Measurements from ENCODE around the gene RASAL2.
"Not testable (repeated sequence)": the region's sequence is repeated elsewhere in the genome, so short reads cannot be mapped to it uniquely, and the experiment has no call there.

Gene RASAL2

DNA sequence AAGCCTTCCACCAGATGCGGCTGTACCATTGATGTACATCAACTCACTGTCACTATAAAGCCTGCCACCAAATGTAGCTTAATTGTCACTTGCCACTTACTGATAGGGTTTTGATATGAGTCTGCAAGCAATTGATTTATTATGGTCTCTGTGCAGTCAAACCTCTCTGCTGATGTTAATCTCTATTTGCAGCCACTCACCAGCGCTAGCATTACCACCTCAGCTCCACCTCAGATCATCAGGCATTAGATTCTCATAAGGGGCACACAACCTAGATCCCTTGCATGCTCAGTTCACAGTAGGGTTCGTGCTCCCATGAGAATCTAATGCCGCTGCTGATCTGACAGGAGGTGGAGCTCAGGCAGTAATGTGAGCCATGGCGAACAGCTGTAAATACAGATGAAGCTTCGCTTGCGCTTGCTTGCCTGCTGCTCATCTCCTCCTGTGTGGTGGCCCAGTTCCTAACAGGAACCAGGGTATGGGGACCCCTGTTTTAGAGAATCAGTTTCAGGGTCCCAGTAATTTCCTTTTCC is 26.7 kb downstream of the RASAL2 start:
- DNase-seq: not testable (repeated sequence)

DNA sequence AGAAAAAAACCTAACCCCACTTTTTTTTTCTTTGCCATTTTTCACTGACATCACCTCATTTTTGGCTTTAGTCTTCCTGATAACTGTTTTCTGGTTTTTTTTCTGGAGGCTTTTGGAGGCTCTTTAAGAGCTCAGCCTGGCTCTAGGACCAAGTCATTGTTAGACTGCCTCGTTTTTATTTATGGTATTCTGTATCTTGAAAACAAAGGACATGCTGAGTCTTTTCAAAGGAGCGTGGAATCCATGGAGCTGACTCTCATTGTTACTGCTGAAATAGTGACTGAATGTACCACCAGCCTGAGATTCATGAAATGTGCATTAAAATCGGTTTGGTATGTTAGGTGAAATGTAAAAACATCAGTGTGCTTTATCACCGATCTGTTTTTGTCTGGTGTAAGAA is 28.0 kb downstream of the RASAL2 start:
- no peak for DNase-seq

DNA sequence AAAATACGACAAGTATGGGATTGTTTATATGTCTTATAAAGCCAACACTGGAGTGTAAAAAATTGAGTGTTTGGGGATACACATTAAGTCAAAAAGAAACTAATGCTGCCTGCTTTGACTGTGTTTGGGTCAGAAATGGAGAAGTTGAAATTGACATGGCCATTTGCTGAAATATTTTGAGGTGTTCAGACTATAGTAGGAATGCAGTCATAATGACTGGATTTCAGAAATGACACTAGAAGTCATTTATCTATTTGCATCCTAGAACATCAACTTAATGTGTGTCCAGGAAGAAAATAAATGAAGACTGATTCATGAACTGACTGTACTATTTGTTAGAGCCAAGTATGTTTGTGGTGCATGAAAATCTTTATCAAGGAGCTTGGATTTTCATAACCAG is 28.4 kb downstream of the RASAL2 start:
- no peak for DNase-seq

DNA sequence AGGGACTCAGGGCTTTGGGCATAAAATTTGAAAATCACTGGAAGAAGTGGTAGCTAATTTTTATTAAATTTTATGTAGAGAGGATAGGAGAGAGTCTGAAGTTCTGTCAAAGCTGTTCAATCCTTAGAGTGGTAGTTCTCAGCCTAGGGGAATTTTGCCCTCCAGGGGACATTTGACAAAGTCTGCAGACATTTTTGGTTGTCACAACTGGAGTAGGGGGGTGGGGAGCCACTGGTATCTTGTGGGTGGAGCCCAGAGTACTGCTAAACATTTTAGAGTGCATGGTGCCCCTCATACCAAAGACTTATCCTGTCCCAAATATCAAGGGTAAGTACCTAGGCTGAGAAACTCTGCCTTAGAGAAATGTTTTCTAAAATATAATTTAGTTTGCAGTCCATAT is 30.2 kb downstream of the RASAL2 start:
- DNase-seq: no peak

DNA sequence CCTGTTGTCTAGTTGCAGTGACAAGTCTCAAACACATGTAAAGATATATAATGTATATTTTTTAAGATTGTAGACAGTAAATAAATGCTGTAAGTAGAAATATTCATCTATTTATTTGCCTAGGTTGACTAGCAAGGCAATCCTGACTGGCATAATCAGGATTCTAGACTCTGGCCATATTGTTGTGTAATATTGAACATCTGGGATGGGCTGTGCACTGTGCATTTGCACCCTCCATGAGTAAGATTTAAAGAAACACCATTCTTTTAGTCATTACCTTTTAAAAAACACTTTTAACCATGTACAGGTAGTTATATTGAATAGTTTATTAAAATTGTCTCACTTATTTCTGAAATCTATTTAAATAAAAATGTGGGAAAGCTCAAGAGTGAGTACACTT is 32.4 kb downstream of the RASAL2 start:
- DNase-seq: no peak

DNA sequence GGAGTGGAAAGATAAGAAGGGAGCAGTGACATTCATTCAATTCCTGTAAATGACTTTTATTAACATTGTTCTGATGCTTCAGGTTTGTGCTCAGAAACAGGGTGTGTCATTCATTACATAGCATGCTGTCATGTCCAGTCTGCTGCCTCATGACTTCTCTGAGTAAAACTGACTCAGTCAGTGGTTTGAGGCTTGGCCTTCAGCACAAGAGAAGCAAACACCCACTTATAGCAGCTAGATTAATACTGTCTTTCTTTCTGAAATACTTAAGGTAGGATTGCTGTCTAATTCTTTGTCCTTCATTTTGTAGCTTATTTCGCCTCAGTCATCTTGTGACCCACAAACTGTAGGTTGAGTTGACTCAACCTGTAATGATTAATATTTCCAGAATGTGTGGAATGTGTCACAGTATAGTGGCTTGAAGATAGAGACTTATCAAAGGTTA is 32.9 kb downstream of the RASAL2 start:
- no peak for DNase-seq

DNA sequence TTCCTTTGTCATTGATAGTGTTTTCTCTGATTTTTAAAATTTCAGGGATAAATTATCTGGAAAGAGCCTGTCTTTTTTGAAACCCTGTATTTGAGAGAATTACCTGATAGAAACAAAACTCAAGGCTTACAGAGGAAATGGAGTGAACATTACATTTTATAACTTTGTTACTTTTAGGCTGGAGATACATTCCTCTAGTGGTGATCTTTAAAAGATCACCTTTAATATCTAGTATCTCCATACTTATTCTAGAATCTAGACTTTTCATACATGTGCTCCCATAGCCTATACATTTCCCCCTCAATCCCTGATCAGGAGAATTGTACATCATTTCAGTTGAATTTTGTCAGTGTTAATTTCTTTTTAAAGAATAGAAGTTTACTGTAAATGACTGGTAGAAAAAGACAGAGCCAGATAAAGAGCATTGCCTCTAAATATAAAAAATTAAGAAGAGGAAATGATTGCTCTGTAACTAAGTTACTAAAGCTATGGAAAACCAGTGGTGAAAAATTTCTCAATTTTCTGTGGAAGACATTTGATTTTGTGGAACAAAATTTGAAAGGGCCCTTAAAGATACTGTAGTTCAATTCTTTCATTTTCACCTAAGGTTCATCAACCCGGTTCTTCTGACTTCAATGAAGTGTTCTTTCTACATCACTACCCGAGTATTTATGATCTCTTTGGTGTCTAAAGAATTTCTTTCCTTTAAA is 33.7 kb downstream of the RASAL2 start:
- no peak for DNase-seq

DNA sequence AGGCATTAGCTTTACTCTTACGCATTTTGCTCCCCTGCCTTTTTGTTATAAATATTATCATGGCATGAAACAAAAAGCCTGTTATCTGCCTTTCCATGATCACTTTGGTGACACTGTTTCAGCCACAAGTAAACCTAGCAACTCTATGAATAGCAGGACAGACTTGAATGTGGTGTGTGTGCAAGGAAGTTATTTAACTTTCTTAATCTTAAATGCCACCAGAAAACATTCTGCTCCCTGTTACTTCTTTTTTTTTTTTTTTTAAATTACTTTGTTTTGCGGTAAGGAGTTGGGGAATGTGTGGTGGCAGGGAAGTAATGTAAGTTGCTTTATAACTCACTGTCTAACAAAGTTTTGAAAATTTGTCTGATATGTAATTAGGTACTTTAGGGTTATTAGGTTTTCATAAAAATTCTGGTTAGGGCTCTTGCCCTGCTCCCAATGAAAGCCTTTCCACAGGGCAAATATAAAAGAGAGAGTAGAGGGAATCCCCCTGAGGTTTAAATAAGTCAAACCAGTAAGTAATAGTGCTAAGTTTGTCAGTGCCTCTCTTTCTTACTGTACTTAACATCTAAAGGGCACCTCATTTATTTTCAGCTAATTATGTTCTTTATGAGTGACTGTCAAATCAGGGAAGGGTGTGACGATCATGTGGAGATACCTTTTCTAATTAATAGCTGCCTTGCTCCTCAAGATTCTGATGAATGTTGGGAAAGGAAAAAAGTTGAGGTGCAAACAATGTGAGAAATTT is 39.5 kb downstream of the RASAL2 start:
- no peak for DNase-seq

DNA sequence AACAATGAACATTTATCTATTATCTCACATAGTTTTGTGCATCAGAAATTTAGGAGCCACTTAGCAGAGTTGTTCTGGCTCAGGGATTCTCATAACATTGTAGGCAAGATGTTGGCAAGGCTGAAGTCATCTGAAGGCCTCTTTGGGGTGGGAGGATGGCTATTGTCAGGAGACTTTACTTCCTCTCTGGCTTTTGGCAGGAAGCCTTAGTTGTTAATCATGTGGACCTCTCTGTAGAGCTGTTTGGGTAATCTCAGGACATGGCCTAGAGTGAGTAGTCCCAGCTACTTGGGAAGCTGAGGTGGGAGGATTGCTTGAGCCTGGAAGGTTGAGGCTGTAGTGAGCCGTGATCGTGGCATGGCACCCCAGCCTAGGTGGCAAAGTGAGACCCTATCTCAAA is 40.2 kb downstream of the RASAL2 start:
- no peak for DNase-seq

DNA sequence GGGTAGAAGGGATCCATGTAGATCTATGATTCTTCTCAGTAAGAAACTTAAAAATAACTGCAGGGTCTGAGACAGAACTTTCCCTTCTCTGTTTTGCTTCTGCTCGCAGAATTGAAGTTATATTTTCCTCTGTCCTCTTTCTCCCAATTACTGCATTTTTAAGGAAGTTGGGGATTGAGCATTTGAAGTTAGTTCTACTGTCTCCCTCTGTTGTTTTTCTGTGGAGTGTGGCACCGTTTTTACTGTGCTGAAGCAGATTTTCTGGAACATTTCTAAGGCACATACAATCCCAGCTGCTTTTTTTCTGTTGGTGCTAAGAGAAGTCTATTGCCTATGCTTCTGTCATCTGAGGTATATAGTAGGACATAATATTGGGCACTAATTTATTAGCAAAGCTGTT is 43.3 kb downstream of the RASAL2 start:
- DNase-seq: no peak

DNA sequence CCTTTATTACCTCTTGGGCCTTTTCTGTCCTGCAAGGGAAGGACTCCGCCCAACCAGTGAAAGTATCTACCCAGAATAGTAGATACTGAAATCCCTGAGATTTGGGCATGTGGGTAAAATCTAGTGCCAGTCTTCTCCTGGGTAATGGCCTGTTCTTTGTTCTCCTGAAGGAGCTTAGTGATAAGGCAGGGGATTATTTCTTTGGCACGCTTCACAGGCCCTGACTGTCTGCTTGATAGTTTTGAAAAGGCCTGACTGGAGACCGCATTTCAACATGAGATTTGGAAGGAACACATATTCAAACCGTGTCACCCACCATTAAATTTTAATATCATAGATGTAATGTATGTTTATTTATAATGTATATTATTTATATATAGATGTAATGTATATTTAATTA is 48.9 kb downstream of the RASAL2 start:
- DNase-seq: no peak

DNA sequence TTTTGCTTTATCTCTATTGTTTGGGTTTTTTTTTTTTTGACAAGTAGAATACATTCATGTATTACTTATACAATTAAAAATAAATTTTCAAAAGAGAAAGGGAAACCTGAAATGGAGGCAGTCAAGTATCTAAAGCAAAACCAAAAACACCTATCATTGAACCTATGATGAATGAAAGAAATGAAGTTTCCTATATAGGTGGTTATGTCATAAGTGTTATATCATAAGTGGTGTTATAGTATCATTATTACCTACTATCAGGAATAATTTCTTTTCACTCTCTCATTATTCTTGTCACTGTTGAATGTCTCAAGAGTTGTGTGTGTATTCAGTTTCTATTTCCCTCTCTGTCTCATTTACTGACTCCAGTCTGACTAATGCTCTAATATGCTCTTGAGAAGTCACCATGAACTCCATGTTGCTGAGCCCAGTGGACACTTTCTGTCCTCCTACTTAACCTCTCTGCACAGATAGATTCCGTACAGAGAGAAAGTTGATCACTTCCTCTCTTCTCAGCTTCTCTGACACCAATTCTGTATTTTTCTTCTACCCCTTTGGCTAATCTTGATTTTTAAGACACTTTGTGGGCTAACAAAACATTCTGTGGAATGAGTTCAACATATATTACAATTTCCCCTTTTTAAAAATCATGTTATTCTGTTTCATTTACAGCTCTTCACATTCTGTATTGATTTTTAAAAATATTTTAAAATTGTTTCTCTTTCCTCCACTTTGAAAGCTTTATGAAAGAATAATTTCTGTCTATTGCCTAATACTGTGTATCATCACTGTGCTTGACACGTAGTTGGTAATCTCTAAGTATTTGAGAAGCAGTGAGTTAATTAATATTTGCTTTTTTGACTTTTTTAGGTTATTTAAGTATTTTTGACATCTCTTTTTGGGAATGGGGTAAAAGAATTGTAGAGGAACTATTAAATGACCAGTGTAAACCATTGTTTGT is 50.1 kb downstream of the RASAL2 start:
- no peak for DNase-seq

DNA sequence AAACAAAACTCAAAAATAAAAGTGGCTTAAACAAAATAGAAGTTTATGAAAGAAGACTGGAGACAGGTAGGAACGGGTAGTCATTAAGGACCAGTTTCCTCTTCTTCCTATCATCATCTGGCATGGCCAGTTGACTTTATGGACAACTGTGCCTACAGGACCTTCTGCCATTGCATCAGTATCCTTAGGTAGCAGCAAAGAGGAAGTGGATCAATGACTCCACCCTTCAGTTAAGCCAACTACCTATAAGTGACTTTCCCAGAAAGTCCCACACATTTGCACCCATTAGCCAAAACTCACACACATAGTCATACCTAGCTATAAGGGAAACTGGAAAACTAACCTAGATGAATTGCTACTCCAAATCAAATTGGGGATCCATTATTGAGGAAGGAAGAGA is 51.7 kb downstream of the RASAL2 start:
- no peak for DNase-seq

DNA sequence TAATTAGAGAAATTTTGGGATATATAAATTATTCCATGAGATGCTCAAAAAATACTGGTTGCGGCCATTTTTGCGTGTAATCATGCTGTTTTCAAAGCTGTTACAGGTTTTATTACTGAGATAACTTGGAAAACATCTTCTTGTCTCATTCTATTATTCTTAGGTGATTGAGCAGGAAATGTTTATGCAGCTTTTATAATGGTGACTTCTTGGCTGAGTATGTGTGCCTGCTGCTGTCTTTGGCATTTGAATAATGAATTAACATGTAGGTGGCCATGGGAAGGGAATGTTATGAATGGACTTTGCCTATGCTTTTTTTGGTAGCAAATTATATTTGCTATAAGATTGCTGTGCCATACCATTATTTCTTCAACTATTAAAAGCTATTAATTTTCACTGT is 52.5 kb downstream of the RASAL2 start:
- peak; percentile 29 to 59 for DNase-seq

DNA sequence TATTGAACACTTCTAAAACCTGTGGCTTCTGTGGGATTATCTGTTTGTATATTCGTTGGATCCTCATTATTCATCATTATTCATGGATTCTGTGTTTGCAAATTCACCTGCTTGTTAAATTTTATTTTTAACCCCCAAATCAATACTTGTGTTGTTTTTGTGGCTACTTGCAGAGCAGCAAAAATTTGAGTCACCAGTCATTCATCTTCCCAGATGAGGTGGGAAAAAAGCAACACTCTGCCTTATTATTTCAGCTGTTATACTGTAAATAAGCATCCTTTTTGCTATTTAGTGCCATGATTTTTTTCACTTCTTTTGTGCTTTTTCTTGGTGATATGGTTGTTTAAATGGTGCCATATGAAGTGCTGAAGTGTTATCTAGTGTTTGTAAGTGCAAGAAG is 56.7 kb downstream of the RASAL2 start:
- no peak for DNase-seq

DNA sequence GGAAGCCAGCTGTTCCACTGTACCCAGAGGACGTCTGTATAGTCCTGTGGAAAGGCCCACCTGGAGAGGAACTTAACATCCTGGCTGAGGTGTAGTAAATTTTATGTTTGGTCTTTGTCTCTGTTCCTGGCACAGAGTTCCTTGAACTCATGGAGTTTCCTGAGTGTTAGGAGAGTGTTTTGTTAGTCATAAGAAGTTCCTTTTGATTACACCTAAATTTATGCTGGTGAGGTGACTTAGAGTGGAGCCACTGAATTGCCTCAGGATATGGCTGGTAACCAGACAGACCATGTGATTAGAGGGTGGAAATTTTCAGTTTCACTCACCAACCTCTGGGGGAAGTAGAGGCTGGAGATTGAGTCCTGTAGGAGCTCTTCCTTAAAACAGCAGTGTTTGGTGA is 57.9 kb downstream of the RASAL2 start:
- DNase-seq: no peak

DNA sequence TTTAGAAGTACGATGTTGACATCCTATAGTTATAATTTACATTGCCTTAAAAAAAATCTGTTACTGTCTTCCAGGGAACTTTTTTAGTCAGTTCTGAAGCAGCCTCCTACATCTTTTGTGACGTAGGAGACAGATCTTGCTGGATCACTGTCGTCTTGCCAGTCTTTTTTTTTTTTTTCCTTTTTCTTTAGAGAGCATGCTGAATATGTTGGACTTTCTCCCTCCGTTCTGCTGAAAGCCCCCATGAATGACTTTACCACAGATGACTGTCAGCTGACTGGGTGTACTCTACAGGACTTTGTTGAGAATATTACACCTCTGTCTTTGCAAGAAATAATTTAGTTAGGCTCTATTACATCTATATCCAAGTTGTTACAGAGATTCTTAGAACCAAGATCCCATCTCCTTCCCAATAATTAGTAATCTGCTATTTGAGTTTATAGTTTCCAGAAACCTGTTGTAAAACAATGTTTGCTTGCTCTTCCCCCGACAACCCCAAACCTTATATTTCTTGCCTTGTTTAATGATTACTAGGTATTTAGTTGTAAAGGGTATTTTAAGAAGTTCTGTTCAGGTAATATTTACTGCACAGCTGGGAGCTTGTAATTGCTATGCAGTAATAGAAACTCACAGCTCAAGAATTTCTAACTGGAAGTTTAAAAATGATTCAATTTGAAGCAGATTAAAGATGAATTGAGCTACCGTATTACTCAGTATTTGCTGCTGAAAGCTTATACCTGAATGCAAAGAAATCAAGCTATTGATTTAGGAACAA is 61.8 kb downstream of the RASAL2 start:
- no peak for DNase-seq

DNA sequence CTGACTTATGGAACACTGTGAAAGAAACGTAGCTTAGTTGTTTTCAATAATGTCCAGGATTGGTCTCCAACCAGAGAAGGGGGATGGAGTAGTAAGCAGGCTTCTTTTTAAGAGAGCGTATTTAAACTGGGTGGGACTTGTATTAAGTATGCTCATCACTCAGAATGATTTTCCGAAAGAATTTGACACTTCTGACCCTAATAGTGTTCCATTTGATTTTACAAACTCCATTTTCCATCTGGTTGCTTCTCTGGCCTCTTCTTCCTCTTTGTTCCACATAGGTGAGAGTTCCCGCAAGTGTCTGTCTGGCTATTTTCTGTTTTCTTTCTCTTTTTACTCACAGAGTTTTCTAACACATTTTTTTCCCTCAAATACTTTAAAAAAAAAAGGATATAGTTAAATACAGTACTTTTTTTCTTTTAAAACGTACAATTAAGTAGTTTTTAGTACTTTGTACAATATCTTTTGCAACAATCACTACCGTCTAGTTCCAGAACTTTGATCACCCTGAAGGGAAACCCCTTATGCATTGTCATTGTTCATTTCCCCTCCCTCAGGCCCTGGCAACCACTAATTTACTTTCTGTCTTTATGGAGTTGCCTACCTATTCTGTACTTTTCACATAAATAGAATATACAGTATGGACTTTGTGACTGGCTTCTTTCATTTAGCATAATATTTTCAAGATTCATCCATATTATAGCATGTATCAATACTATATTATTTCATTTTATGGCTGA is 67.0 kb downstream of the RASAL2 start:
- DNase-seq: no peak

DNA sequence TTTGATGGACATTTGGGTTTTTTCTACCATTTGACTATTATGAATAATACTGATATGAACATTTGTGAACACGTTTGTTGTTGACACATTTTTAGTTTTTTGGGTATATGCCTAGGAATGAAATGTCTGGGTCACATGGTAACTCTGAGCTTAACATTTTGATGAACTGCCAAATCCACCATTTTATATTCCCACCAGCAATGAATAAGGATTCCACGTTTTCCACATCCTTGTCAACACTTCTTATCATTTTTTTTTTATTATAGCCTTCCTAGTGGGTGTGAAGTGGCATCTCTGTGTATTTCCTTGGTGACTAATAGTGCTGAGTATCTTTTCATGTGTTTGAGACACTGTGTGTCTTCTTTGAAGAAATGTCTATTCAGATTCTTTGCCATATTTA is 67.6 kb downstream of the RASAL2 start:
- no peak for DNase-seq

DNA sequence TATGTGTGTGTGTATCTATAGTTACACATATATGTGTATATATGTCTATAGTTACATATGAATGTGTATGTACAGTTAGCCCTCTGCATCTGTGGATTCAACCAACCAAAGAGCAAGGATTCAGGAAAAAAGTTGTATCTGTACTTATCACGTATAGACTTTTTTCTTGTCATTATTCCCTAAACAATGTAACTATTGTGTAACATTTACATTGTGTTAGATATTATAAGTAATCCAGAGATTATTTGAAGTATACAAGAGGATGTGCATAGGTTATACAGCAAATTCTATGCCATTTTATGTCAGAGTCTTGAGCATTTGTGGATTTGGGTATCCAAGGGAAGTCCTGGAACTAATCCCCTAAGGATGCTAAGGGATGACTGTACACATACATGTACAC is 71.3 kb downstream of the RASAL2 start:
- no peak for DNase-seq

DNA sequence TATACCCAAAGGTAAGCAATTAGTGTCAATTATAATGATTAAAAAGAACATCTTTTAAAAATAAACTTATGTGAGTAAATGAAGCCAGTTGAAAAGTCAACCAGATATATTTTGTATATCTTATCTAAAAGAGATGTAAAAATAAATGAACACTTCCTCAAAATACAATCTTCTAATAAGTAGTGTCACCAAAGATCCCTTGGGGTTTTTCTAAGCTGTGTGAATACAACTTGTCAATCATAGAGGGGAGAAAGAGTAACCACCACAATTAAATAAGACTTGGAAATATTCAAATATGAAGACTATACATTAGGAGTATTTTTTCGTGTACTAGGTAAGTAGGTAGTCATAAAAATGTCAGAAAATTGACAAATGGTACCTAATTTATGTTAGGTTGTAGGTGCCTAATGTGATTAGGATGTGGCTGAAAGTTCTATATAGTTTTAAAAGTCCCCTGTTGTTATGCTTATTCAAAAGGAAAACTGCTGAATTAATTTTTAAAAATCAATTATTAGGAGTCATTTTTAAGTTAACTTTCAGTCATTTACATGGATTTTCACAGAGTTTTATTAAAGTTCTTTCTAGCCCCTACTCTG is 72.6 kb downstream of the RASAL2 start:
- DNase-seq: no peak
